WTC11 (cell line): ENCODE data around the gene FHIT.

Source experiments
- CREM ChIP-seq: sonication (generic); formaldehyde crosslinking; IDR thresholded peaks from 2 replicates; pipeline ENCODE4 v1.8.1; 2022; ENCODE audit warnings: mild to moderate bottlenecking, missing genetic modification reagents, moderate library complexity
- ESRRA ChIP-seq: sonication (generic); formaldehyde crosslinking; IDR thresholded peaks from 2 replicates; pipeline ENCODE4 v1.8.1; 2022; ENCODE audit warnings: mild to moderate bottlenecking, missing genetic modification reagents, borderline replicate concordance
- ETV6 ChIP-seq: sonication (generic); formaldehyde crosslinking; IDR thresholded peaks from 2 replicates; pipeline ENCODE4 v1.8.1; 2022; ENCODE audit warnings: mild to moderate bottlenecking, missing genetic modification reagents
- IRF2 ChIP-seq: sonication (generic); formaldehyde crosslinking; IDR thresholded peaks from 2 replicates; pipeline ENCODE4 v1.8.0; 2022; ENCODE audit warnings: low read depth, missing genetic modification reagents, borderline replicate concordance
- PRRX2 ChIP-seq: fragments of 250-450 bp; sonication (Bioruptor Pico); IDR thresholded peaks from 2 replicates; pipeline ENCODE4 v1.8.0; 2021; ENCODE audit warnings: mild to moderate bottlenecking
- SMAD3 ChIP-seq: sonication (generic); formaldehyde crosslinking; IDR thresholded peaks from 2 replicates; pipeline ENCODE4 v1.8.0; 2022; ENCODE audit warnings: missing genetic modification reagents, mild to moderate bottlenecking, borderline replicate concordance
- SMAD4 ChIP-seq: sonication (generic); formaldehyde crosslinking; IDR thresholded peaks from 2 replicates; pipeline ENCODE4 v1.8.0; 2022; ENCODE audit warnings: mild to moderate bottlenecking, missing genetic modification reagents
- TEAD1 ChIP-seq: sonication (generic); formaldehyde crosslinking; IDR thresholded peaks from 2 replicates; pipeline ENCODE4 v1.8.0; 2022; ENCODE audit warnings: mild to moderate bottlenecking, missing genetic modification reagents
- TF ChIP-seq, protein P1 (sequence below): fragments of 200-600 bp; IDR thresholded peaks from 2 replicates; pipeline ENCODE4 v1.8.0; 2022; ENCODE audit warnings: antibody characterized with exemption
- TF ChIP-seq, protein P2 (sequence below): sonication (generic); formaldehyde crosslinking; IDR thresholded peaks from 2 replicates; pipeline ENCODE4 v1.8.0; 2023; ENCODE audit warnings: missing genetic modification reagents
- TF ChIP-seq, protein P3 (sequence below): sonication (generic); formaldehyde crosslinking; IDR thresholded peaks from 2 replicates; pipeline ENCODE4 v1.8.0; 2022; ENCODE audit warnings: mild to moderate bottlenecking, missing genetic modification reagents
- TF ChIP-seq, protein P4 (sequence below): sonication (generic); formaldehyde crosslinking; conservative IDR thresholded peaks from 2 replicates; pipeline ENCODE4 v1.8.1; 2022; ENCODE audit warnings: mild to moderate bottlenecking, missing genetic modification reagents
- TF ChIP-seq, protein P5 (sequence below): sonication (generic); formaldehyde crosslinking; IDR thresholded peaks from 2 replicates; pipeline ENCODE4 v1.8.1; 2022; ENCODE audit warnings: low read depth, missing genetic modification reagents, borderline replicate concordance
- TF ChIP-seq, protein P6 (sequence below): sonication (generic); formaldehyde crosslinking; IDR thresholded peaks from 2 replicates; pipeline ENCODE4 v1.8.0; 2022; ENCODE audit warnings: missing genetic modification reagents

GRCh38 chr3:60094392-60094947 lies 1156.8 kb downstream of the FHIT start:
- TF ChIP-seq, protein P1, sequence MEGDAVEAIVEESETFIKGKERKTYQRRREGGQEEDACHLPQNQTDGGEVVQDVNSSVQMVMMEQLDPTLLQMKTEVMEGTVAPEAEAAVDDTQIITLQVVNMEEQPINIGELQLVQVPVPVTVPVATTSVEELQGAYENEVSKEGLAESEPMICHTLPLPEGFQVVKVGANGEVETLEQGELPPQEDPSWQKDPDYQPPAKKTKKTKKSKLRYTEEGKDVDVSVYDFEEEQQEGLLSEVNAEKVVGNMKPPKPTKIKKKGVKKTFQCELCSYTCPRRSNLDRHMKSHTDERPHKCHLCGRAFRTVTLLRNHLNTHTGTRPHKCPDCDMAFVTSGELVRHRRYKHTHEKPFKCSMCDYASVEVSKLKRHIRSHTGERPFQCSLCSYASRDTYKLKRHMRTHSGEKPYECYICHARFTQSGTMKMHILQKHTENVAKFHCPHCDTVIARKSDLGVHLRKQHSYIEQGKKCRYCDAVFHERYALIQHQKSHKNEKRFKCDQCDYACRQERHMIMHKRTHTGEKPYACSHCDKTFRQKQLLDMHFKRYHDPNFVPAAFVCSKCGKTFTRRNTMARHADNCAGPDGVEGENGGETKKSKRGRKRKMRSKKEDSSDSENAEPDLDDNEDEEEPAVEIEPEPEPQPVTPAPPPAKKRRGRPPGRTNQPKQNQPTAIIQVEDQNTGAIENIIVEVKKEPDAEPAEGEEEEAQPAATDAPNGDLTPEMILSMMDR = no peak
- TF ChIP-seq IRF2 (CRISPR knock-in tag) = no peak
- no peak for TF ChIP-seq CREM (CRISPR knock-in tag)
- TF ChIP-seq SMAD4 = no peak
- TF ChIP-seq, protein P2, sequence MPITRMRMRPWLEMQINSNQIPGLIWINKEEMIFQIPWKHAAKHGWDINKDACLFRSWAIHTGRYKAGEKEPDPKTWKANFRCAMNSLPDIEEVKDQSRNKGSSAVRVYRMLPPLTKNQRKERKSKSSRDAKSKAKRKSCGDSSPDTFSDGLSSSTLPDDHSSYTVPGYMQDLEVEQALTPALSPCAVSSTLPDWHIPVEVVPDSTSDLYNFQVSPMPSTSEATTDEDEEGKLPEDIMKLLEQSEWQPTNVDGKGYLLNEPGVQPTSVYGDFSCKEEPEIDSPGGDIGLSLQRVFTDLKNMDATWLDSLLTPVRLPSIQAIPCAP (CRISPR knock-in tag) = no peak
- TF ChIP-seq PRRX2 = no peak
- TF ChIP-seq TEAD1 (CRISPR knock-in tag) = no peak
- TF ChIP-seq, protein P3, sequence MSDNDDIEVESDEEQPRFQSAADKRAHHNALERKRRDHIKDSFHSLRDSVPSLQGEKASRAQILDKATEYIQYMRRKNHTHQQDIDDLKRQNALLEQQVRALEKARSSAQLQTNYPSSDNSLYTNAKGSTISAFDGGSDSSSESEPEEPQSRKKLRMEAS (CRISPR knock-in tag) = no peak
- TF ChIP-seq ETV6 (CRISPR knock-in tag) = no peak
- TF ChIP-seq, protein P4, sequence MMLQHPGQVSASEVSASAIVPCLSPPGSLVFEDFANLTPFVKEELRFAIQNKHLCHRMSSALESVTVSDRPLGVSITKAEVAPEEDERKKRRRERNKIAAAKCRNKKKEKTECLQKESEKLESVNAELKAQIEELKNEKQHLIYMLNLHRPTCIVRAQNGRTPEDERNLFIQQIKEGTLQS (CRISPR knock-in tag) = no peak
- TF ChIP-seq, protein P5, sequence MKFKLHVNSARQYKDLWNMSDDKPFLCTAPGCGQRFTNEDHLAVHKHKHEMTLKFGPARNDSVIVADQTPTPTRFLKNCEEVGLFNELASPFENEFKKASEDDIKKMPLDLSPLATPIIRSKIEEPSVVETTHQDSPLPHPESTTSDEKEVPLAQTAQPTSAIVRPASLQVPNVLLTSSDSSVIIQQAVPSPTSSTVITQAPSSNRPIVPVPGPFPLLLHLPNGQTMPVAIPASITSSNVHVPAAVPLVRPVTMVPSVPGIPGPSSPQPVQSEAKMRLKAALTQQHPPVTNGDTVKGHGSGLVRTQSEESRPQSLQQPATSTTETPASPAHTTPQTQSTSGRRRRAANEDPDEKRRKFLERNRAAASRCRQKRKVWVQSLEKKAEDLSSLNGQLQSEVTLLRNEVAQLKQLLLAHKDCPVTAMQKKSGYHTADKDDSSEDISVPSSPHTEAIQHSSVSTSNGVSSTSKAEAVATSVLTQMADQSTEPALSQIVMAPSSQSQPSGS (CRISPR knock-in tag) = no peak
- no peak for TF ChIP-seq SMAD3 (CRISPR knock-in tag)
- TF ChIP-seq, protein P6, sequence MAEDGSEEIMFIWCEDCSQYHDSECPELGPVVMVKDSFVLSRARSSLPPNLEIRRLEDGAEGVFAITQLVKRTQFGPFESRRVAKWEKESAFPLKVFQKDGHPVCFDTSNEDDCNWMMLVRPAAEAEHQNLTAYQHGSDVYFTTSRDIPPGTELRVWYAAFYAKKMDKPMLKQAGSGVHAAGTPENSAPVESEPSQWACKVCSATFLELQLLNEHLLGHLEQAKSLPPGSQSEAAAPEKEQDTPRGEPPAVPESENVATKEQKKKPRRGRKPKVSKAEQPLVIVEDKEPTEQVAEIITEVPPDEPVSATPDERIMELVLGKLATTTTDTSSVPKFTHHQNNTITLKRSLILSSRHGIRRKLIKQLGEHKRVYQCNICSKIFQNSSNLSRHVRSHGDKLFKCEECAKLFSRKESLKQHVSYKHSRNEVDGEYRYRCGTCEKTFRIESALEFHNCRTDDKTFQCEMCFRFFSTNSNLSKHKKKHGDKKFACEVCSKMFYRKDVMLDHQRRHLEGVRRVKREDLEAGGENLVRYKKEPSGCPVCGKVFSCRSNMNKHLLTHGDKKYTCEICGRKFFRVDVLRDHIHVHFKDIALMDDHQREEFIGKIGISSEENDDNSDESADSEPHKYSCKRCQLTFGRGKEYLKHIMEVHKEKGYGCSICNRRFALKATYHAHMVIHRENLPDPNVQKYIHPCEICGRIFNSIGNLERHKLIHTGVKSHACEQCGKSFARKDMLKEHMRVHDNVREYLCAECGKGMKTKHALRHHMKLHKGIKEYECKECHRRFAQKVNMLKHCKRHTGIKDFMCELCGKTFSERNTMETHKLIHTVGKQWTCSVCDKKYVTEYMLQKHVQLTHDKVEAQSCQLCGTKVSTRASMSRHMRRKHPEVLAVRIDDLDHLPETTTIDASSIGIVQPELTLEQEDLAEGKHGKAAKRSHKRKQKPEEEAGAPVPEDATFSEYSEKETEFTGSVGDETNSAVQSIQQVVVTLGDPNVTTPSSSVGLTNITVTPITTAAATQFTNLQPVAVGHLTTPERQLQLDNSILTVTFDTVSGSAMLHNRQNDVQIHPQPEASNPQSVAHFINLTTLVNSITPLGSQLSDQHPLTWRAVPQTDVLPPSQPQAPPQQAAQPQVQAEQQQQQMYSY (CRISPR knock-in tag) = no peak
- TF ChIP-seq ESRRA (CRISPR knock-in tag) = no peak
